ENCODE data around the gene PRKG1.

PRKG1 gene

DNA sequence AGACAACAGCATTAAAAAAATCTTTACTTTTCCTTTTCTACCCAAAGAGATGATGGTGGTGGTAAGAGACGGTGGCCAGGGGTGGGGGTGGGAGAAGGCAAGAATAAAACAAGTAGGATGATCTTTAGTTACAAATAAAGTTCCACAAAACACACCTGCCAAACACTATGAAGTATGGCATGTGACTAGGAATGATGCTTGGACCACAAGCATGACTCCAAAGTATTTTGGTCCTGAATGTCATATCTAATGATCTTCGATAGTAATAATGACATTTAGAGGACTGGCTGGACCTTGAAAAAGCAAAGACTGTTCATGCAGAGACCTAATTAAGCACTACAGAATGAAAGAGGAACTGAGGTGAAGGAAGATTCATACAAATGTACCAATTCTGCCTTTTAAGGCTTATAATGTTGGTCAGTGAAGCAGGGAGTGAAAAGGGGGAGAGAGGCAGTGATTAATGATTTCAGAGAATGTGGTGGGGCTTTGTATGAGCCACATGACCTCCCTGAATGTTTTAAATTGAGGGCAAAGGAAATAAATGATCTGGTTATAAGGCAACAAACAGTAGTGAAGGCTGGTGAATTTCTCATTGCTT is 1210.2 kb downstream of the PRKG1 start:
- H3K27ac Mint-ChIP-seq, result no peak overlapping the region
- H3K4me3 Mint-ChIP-seq, result no peak overlapping the region

DNA sequence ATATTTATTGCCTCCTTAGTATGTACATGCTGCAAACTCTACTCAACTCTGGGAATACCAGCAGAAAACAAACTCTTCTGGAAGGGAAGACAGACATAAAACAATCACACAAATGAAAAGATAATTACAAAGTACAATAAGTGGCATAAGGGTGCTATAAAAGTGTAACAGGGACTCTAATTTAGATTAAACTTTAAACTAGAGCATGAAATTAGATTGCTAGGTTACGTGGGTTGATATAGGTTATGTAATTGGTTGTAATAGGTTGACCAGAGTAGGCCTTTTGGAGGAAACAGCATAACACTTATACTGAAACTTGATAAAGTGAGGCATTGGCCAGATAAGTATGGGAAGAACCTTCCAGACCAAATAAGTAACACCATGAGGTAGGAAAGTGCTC is 1213.6 kb downstream of the PRKG1 start:
- Mint-ChIP-seq H3K27ac (no peak overlapping the region), H3K27me3 (no peaks in the 10 kb centered on the region), H3K36me3 (ENCODE audit: low read depth) (no peaks in the 10 kb centered on the region), H3K4me3 (no peak overlapping the region), H3K9me3 (no peaks in the 10 kb centered on the region), H3K4me1 (ENCODE audit: low read depth) (no peaks in the 10 kb centered on the region)
- DNase-seq, result no peak

More for the DNA sequence above, 1210.2 kb downstream of the PRKG1 start:
- H3K4me1 Mint-ChIP-seq (ENCODE audit: low read depth), result no peaks in the 10 kb centered on the region
- H3K36me3 Mint-ChIP-seq (ENCODE audit: low read depth), result no peaks in the 10 kb centered on the region
- DNase-seq, result no peak
- H3K9me3 Mint-ChIP-seq, result no peaks in the 10 kb centered on the region
- no peaks in the 10 kb centered on the region for H3K27me3 Mint-ChIP-seq

DNA sequence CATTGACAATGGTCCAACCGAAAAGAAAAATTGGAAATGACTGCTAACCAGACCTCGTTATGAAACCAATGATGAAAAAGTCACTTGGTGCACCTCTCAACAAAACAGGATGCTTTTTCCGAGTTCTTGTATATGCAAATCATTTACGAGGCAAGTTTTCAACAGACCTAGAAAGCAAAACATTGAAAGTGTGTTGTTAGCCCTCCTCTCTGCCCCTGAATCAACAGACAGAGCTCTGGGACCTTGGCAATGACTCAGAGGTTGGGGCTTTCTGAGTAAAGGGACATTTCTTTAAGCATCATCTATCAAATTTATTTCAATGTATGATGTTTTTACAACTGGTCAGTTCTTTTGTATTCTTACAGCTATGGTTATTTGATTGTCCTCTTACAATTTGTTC is 1223.5 kb downstream of the PRKG1 start:
- Mint-ChIP-seq H3K27me3 (no peaks in the 10 kb centered on the region), H3K9me3 (no peaks in the 10 kb centered on the region), H3K36me3 (ENCODE audit: low read depth) (no peaks in the 10 kb centered on the region), H3K4me1 (ENCODE audit: low read depth) (no peaks in the 10 kb centered on the region), H3K27ac (no peak overlapping the region), H3K4me3 (no peak overlapping the region)
- DNase-seq, result no peak

DNA sequence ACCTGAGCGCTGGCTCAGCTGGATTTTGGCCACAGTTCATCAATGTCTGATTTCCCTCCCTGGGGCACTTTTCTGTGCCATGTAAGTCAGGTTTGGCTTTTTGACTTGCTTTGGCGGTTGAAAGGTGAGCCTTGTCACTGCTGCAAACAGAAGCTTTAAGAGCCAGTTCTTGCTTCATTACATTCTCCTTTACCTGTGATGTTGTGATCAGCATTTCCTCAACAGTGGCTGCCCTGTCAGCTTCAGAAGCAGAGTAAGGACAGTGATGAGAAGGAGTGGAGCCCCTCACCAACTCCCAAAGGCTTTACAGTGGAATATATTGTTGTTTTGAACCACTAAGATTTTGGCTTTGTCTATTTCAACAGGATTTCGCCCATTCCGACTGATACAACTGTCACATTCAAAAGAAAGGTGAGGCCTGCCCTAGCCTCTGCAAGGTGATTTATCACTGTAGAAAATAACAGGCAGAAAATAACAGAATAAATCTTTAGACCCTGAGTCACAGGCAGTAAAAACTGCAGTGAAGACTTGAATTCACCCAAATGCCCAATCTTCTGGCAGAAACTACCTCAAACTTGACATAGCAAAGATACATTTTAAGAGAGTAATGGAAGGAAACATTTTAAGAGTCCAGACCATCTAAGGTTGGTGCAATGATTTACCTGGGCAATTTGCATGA is 1226.5 kb downstream of the PRKG1 start:
- Mint-ChIP-seq H3K9me3 (no peaks in the 10 kb centered on the region), H3K36me3 (ENCODE audit: low read depth) (no peaks in the 10 kb centered on the region)
- no peak for DNase-seq

DNA sequence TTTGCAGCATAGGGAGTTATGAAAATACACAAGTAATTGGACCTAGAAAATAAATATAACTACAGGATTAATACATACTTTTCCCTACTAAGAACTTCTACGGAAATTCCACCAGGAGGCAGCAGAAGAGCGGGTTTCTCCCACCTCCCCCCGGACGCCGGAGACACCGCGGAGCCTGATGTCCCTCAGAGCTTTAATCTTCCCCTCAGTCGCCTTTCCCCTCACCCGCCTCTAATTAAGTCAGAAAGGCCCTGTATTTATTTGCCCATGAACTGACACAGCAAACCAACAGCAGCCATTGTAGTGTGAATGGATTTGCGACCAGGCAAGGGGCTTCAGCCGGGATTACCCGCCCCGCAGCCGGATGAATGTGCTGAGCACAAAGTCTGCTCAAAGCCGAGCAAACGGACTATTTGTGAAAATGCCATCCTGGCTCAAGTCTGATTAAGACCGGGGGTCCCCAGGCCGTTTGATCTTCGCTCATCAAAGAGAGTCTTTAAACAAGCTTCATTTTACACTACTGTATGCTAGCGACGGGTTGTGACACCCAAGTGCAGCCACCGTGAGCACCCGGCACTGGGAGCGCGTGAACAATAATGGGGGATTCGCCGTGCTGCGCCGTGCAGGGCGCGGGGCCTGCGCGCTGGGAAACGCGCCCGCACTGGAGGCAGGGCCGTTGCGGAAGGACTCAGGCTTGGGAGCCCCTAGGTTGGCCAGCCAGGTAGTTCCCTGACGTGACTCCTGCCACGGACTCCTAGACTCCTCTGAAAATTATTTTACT is 1234.2 kb downstream of the PRKG1 start:
- Mint-ChIP-seq H3K36me3 (ENCODE audit: low read depth) (no peaks in the 10 kb centered on the region), H3K9me3 (no peaks in the 10 kb centered on the region), H3K4me1 (ENCODE audit: low read depth) (peaks cover 9% of the 10 kb centered on the region), H3K27ac (no peak overlapping the region), H3K4me3 (peak overlapping the region; percentile 45), H3K27me3 (peaks cover 53% of the 10 kb centered on the region)
- peak; percentile 28 for DNase-seq

More for the DNA sequence above, 1226.5 kb downstream of the PRKG1 start:
- H3K27ac Mint-ChIP-seq, result no peak overlapping the region
- no peaks in the 10 kb centered on the region for H3K4me1 Mint-ChIP-seq (ENCODE audit: low read depth)
- no peak overlapping the region for H3K4me3 Mint-ChIP-seq
- H3K27me3 Mint-ChIP-seq, result no peaks in the 10 kb centered on the region

DNA sequence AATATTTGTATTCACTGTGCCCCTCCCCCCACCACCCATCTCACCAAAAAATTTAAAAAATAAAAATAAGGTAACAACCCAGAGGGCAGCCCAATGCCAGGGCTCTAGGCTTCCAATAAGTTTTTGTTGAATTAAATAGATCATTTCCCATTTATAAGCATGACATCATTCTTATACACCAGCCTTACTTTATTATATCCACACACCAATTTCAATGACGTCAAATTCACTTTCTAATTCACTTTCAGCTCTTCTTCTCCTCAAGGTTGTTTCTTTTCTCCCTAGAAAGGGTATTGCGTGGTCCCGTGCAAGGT is 1238.6 kb downstream of the PRKG1 start:
- peaks cover 17% of the 10 kb centered on the region for H3K4me1 Mint-ChIP-seq (ENCODE audit: low read depth)
- DNase-seq, result no peak
- H3K4me3 Mint-ChIP-seq, result no peak overlapping the region
- no peaks in the 10 kb centered on the region for H3K36me3 Mint-ChIP-seq (ENCODE audit: low read depth)
- no peak overlapping the region for H3K27ac Mint-ChIP-seq
- no peaks in the 10 kb centered on the region for H3K9me3 Mint-ChIP-seq
- peaks cover 80% of the 10 kb centered on the region for H3K27me3 Mint-ChIP-seq

DNA sequence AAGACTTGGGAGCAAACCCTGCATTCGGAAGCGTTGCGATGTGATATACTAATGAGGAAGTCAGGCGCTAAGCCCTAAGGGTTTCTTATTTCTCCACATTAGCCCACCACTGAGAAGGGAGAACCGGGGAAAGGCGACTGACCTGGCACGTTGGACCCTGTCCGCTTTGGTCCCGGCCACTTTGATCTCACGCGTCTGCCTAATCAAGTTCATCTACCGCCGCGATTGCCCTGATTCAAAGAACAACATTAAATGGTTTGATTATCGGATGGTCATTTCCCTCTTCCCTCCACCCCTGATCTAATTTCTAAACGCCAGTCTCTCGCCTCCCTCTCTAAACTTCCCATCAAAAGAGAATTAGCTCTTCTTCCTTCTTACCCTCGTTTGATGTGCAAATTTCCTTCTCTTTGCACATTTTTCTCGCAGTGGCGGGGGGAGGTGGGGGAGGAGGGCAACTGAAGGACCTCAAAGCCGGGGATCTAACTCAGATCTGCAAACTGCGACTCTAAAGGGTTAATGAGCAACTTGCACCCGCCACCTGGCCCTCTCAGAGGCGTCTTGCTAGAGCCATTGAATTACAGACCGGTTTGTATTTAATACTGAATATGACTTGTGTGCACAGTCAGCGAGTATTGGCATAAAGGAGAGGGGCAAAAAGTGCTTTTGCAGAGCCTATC is 1239.1 kb downstream of the PRKG1 start:
- H3K4me3 Mint-ChIP-seq, result no peak overlapping the region

DNA sequence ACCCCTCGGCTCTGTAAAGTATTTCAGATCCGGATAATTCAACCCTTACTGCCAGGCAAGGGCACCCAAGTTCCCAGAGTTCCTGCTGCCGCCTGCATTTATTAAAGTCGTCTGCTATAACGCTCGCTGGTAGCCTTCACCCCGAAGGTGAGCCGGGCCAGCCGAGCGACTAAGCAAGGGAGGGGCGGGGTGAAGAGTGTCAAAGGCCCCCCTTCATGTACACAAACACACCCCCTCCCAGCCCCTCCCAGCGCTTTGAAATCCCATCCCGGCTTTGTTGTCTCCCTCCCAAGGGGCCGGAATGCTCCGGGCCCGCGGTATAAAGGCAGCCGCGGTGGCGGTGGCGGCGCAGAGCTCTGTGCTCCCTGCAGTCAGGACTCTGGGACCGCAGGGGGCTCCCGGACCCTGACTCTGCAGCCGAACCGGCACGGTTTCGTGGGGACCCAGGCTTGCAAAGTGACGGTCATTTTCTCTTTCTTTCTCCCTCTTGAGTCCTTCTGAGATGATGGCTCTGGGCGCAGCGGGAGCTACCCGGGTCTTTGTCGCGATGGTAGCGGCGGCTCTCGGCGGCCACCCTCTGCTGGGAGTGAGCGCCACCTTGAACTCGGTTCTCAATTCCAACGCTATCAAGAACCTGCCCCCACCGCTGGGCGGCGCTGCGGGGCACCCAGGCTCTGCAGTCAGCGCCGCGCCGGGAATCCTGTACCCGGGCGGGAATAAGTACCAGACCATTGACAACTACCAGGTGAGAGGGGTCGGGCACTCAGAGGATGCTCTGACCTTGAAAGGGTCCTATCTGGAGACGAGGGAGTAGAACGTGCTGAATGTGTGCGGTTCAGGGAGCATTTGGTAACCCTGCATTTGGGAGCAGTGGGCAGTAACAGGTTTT is 1239.9 kb downstream of the PRKG1 start, which contains the start of gene DKK1:
DKK1 (plus strand) TSS at position 349 of the 889 bp plus-strand sequence; CDS start at position 503, 154 bp downstream.
- no peaks in the 10 kb centered on the region for H3K9me3 Mint-ChIP-seq
- no peak within 1 kb of the TSS for H3K27ac Mint-ChIP-seq
- peak; percentile 37 for DNase-seq
- H3K4me3 Mint-ChIP-seq, result peak within 1 kb of the TSS; percentile 47
- peaks cover 13% of the 10 kb centered on the region for H3K4me1 Mint-ChIP-seq (ENCODE audit: low read depth)
- peaks cover 70% of the 10 kb centered on the region for H3K27me3 Mint-ChIP-seq
- no peaks in the 10 kb centered on the region for H3K36me3 Mint-ChIP-seq (ENCODE audit: low read depth)

More for the DNA sequence above, 1239.1 kb downstream of the PRKG1 start:
- no peak for DNase-seq
- peaks cover 78% of the 10 kb centered on the region for H3K27me3 Mint-ChIP-seq
- no peaks in the 10 kb centered on the region for H3K9me3 Mint-ChIP-seq
- H3K4me1 Mint-ChIP-seq (ENCODE audit: low read depth), result peaks cover 15% of the 10 kb centered on the region
- no peaks in the 10 kb centered on the region for H3K36me3 Mint-ChIP-seq (ENCODE audit: low read depth)
- no peak overlapping the region for H3K27ac Mint-ChIP-seq

DNA sequence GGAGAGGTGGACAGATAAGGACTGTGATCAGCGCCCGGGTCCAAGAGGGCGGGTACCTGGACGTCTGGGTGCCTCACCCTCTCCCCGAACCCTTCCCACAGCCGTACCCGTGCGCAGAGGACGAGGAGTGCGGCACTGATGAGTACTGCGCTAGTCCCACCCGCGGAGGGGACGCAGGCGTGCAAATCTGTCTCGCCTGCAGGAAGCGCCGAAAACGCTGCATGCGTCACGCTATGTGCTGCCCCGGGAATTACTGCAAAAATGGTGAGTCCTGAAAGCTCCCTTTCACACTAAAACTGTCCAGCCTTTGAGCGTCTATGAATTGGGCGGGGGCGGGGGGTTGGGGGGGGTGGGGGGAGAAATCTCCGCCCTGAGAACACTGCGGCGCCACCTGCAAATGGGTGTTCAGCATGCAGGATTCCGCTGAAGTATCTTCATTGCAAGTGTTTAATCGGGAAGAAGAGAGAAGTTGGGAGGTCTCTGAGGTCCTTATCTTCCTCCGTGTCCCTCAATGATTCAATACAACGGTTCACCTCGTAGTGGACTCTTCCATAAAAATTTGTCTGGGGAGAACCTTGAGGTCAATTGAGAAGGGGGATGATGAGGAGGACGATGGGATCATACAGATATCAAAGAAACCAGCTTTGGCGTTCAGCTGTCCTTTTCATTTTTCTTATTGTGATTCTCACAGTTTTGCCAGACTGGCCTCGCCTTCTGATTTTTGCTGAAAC is 1240.7 kb downstream of the PRKG1 start:
- Mint-ChIP-seq H3K4me3 (no peak overlapping the region), H3K9me3 (no peaks in the 10 kb centered on the region), H3K4me1 (ENCODE audit: low read depth) (peaks cover 13% of the 10 kb centered on the region), H3K27ac (no peak overlapping the region), H3K27me3 (peaks cover 62% of the 10 kb centered on the region), H3K36me3 (ENCODE audit: low read depth) (no peaks in the 10 kb centered on the region)
- DNase-seq, result no peak

DNA sequence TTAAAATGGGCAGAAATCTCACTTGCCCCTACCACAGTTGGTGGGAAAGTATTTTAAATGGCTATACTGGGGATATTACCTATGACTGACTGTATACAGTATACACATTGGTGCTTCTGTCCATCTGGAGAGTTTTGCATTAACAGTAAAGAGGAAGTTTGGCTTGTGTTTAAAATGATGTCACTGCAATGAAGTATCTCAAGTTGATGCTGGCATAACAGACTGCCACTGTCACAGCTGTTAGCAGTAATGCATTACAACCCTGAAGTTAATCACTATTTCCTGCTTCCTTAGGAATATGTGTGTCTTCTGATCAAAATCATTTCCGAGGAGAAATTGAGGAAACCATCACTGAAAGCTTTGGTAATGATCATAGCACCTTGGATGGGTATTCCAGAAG is 1241.7 kb downstream of the PRKG1 start:
- Mint-ChIP-seq H3K4me3 (no peak overlapping the region), H3K27ac (no peak overlapping the region), H3K27me3 (peaks cover 56% of the 10 kb centered on the region), H3K9me3 (no peaks in the 10 kb centered on the region), H3K36me3 (ENCODE audit: low read depth) (no peaks in the 10 kb centered on the region), H3K4me1 (ENCODE audit: low read depth) (peaks cover 13% of the 10 kb centered on the region)
- no peak for DNase-seq

DNA sequence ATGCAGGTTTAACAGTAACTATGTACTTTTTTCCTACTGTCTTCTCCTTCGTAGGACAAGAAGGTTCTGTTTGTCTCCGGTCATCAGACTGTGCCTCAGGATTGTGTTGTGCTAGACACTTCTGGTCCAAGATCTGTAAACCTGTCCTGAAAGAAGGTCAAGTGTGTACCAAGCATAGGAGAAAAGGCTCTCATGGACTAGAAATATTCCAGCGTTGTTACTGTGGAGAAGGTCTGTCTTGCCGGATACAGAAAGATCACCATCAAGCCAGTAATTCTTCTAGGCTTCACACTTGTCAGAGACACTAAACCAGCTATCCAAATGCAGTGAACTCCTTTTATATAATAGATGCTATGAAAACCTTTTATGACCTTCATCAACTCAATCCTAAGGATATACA is 1242.2 kb downstream of the PRKG1 start:
- DNase-seq, result no peak
- H3K27me3 Mint-ChIP-seq, result peaks cover 51% of the 10 kb centered on the region
- H3K36me3 Mint-ChIP-seq (ENCODE audit: low read depth), result no peaks in the 10 kb centered on the region
- peaks cover 13% of the 10 kb centered on the region for H3K4me1 Mint-ChIP-seq (ENCODE audit: low read depth)
- H3K4me3 Mint-ChIP-seq, result no peak overlapping the region
- no peak overlapping the region for H3K27ac Mint-ChIP-seq
- H3K9me3 Mint-ChIP-seq, result no peaks in the 10 kb centered on the region

DNA sequence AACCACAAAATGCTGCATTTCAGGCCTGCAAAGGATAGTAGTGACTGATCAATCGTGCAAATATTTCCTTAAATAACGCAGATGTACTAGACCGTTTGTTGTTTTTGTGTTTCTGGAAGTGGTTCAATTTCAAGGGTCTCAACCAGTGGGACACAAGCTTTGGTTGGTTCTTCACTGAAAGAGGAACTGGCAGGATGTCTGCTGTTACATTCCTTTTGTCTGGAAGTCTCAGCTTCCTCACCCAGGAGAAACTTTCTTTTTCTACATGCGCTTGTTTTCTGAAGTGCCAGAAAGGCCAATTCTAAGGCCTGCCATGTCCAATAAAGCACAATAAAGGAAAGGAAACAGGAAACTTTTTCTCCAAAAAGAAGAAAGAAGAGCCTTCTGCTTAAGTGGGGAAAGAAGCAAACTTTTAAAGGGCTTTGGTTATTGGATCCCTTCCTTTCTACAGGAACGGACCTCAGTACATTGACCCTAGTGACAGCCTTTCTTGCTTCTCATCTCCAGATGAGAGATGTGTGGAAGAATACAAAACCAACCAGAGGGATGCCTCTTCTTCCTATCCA is 1243.9 kb downstream of the PRKG1 start:
- Mint-ChIP-seq H3K27me3 (peaks cover 37% of the 10 kb centered on the region), H3K9me3 (no peaks in the 10 kb centered on the region), H3K4me3 (no peak overlapping the region), H3K36me3 (ENCODE audit: low read depth) (no peaks in the 10 kb centered on the region), H3K27ac (no peak overlapping the region), H3K4me1 (ENCODE audit: low read depth) (peaks cover 10% of the 10 kb centered on the region)
- no peak for DNase-seq

DNA sequence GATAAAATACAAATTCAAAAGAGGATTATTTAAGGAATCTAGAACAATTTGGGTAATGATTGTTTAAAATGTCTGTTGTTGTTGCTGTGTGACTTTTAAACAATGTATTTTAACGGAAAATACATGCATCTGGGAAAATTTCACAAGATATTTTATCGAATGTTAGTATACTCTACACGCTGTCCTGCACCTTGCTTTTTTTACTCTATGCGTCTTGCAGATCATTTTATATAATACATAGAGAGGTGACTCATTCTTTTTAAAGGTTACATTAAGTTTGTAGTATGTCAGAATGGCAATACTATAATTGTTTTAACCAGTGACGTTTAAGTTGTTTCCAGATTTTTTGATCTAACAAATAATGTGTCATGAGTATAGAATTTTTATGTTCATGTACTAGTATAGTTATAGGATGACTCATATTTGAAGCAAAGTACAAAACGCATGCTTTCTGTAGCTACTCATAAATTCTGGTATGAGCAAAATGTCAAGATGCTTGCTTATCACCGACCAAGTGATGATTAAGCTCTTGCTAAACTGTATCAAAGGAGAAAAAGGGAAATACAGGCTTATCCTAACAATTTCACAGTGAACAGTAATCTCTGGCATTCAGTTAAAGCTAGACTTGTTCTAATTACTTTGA is 1244.7 kb downstream of the PRKG1 start:
- H3K27ac Mint-ChIP-seq, result no peak overlapping the region
- DNase-seq, result no peak
- H3K9me3 Mint-ChIP-seq, result no peaks in the 10 kb centered on the region
- H3K36me3 Mint-ChIP-seq (ENCODE audit: low read depth), result no peaks in the 10 kb centered on the region
- H3K4me3 Mint-ChIP-seq, result no peak overlapping the region
- H3K27me3 Mint-ChIP-seq, result peaks cover 30% of the 10 kb centered on the region
- H3K4me1 Mint-ChIP-seq (ENCODE audit: low read depth), result peaks cover 7% of the 10 kb centered on the region
